G401.6 (cell line): ENCODE data around the gene MCU.
"Not testable (repeated sequence)": the region's sequence is repeated elsewhere in the genome, so short reads cannot be mapped to it uniquely, and the experiment has no call there.

Experiments
- FAIRE-seq: peaks from 2 replicates; lab custom pipeline; 2012; peaks lifted over from hg19 to GRCh38; lab: Jason Lieb, UNC

MCU gene

DNA sequence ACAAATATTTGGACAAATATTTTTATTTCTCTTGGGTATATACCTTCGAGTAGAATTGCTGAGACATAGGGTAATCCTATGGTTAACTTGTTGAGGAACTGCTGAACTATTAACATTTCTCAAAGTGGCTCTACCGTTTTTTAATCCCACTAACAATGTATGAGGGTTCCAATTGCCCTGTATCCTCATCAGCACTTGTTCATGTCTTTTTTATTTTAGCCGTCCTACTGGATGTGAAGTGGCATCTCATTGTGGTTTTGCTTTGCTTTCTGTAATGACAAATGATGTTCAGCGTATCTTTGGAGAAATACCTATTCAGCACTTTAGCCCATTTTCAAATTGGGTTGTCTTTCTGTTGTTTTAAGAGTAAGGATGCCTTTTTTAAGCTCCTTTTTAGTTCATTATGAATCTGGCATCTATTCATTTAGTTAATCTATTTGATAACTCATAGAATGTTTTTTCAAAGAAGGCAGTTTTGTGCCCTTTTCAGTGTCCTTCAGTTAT is 40.0 kb downstream of the MCU start:
- no peak for FAIRE-seq

DNA sequence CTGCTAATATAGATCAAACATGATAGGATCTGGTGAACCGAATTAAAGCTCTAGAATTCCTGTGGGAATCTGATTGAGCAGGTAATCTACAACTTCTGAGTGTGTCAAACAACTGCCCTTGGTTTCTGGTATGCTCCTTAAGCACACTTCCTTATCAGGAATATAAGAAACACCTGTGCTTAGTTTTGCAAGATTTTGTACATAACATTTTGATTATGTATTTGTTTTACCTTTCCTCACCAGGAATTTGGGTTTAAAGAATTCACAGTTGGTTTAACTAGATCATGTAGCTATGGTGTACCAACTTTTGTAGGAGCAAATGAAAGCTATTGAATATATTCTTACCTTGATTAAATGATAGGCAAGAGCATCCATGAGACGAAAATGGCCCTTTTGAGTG is 40.6 kb downstream of the MCU start:
- FAIRE-seq, result no peak

DNA sequence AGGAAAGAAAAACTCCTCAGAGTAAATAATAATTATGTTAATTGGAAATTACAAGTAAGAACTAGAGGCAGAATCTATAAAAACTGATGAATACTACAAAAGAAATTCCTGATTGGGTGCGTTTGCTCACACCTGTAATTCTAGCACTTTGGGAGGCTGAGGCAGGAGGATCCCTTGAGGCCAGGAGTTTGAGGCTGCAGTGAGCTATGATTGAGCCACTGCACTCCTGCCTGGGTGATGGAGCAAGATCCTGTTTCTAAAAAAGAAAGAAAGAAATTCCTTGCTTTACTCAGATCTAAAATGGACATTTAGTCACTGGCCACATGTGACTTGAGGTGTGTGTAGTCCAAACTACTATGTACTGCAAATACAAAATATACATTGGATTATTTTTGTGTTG is 42.0 kb downstream of the MCU start:
- no peak for FAIRE-seq

GRCh38 chr10:72735288-72735936 is 43.5 kb downstream of the MCU start:
- no peak for FAIRE-seq

GRCh38 chr10:72736176-72736827 is 44.4 kb downstream of the MCU start:
- FAIRE-seq, result peak; percentile 8

- FAIRE-seq, result no peak
Measured at GRCh38 chr10:72736828-72737220, 44.9 kb downstream of the MCU start.

GRCh38 chr10:72737357-72737756 is 45.4 kb downstream of the MCU start:
- FAIRE-seq, result not testable (repeated sequence)

DNA sequence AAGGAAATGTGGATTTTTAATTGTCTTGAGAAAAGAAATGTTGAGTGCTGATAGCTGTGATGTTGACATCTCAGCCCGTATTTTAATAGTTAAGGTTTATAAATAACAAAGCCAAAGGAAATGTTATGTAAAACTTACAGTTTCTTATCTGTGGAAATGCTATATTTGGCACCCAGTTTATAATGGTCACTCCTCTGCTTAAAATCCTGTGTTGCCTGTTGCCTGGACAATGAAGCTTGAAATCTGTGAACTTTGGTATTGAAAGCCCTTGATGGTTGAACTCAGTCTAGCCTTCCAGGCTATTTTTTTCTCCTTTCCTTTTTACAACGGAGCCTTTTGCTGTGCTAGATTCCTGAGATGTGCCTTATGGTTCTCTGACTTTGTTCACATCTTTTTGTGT is 46.5 kb downstream of the MCU start:
- peak; percentile 33 for FAIRE-seq

DNA sequence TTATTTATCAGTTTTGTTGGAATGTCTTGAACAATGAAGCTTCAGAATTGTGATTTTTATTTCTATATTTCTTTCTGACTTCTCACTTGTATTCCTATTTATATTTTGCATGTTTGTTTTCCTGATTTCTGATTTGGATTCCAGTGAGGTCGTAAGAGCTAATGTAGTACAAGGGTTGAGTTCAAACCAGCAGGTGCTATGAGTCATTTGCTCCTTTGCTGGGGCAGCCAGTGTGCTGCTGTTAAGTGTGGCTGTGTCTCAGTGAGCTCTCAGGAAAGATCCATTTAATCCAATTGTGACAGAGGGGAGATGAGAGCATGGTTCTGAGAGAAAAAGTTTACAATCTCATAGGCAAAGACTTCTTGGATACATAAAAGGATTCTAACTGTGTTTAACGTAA is 48.6 kb downstream of the MCU start:
- peak; percentile 36 for FAIRE-seq

GRCh38 chr10:72742092-72742491 is 50.1 kb downstream of the MCU start:
- FAIRE-seq, result no peak

DNA sequence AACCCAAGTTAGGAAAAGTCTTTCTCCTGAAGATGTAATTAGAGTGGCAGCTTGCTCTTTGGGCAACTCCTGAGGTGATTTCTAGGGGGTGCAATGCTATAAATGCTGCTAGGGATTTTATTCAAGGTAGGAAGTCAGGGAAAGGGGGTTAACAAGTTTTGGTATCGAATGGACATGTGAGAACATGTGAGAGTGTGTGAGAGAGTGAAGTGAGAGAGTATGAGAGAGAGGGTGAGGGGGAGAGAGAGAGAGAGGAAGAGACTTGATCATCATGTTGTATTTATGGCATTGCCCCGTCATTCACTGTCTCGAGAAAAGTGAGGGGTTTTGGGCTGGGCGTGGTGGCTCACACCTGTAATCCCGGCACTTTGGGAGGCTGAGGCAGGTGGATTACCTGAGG is 50.9 kb downstream of the MCU start:
- FAIRE-seq, result no peak

- FAIRE-seq, result no peak
Measured at GRCh38 chr10:72744566-72744965, 52.6 kb downstream of the MCU start.

DNA sequence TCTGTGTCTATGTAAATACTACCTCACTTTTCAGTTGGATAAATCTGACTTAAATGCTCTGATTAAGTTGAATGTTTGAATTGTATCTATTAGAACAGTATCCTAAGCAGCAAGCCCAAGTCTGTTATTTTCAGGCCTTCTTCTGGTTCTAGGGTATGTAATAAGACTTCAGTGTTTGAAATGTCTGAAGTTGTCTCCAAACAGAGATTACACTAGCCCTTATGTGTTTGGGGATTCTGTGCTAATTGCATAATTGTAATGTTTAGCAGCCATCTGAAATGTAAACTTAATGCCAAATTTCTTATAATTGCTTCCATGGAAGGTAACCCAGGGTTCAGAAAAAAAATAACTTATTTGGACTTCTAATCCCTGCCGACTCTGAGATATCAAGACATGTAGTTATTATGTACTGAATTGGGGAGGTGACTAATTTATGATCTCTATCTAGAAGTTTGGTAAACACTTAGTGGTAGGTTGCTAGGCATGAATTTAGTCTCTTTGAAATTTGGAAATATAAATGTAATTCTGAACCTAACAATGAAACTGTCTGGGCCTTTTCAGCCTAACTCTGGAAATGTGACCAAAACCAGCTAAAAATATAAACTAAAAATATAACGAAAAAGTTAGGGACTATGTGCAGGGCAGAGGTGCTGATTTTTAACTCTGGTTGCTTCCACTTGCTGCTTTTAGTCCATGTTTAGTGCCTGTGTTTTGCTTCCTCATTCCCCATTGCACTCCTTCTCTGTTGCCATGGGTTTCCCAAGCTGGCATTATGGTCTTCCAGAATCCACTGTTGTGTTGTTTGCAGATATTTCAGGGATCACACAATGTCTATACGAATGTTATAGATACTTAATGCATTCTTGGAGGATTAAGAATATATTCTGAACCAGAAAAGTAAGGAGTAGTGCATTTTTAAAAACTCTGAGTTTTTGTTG is 54.8 kb downstream of the MCU start:
- FAIRE-seq, result no peak

- FAIRE-seq, result no peak
Measured at GRCh38 chr10:72747521-72747920, 55.6 kb downstream of the MCU start.

DNA sequence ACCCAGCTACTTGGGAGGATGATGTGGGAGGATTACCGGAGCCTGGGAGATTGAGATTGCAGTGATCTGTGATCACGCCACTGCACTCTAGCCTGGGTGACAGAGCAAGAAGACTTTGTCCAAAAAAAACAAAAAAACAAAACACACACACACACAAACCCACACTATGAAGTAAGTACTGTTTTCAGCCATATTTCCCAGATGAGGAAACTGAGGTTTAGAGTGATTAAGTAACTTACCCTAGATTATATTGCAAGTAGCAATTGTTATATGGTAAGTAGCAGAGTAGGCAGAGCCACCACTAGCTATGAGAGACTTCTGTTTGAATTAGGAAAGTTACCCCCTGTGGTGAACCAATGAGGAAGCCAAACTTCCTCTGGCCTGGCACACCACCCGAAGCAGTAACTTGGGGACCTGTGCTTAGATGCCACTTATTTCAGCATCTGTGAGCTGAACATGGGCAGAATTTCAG is 61.9 kb downstream of the MCU start:
- FAIRE-seq, result no peak

- FAIRE-seq, result no peak
Measured at GRCh38 chr10:72754275-72755032, 62.5 kb downstream of the MCU start.

DNA sequence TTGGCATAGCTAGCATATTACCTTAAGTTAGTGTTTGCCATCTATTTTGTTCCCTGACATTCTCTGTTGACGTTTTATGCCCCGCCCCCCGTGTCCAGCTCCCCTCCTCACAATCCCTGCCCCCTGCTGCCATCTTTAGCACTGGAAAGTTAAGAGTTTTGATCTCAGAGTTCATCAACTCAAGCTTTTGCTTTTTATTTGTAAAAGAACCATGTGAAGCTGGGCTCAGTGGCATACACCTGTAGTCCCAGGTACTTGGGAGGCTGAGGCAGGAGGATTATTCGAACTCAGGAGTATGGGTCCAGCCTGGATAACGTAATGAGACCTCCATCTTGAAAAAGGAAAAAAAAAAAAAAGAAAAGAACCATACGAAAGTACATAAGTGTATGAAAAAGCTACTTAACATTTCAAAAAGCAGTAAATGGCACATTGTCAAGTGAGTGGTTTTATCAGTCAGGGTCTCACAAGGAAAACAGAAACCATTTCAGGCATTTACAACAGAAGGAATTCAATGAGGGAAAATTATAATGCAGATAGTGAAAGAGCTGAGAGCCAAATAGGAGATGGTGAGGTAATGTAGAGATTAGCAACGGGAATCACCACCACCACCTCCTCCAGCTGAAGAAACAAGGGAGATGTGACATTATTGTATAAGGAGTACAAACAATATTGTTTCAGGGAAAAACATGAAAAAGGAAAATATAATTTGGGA is 64.9 kb downstream of the MCU start:
- no peak for FAIRE-seq

DNA sequence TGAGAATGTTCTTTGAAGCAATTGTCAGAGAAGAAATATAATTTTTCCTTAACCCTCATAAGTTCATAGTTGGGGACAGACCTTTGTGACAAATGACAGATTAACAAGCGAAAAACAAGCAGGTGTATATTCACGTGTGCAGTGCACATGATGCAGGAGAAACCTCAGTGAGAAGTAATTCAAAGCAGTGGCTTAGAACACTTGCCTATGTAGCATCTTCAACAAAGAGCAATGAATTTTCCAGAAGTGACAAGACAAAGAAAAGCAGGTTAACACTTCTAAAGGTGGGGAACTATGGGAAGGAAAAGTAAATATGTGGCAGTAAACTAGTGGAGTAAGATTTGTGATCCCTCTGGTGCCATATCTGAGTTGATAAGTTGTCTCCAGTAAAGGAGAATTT is 65.8 kb downstream of the MCU start:
- FAIRE-seq, result no peak

GRCh38 chr10:72758930-72759329 is 67.0 kb downstream of the MCU start:
- FAIRE-seq, result not testable (repeated sequence)

DNA sequence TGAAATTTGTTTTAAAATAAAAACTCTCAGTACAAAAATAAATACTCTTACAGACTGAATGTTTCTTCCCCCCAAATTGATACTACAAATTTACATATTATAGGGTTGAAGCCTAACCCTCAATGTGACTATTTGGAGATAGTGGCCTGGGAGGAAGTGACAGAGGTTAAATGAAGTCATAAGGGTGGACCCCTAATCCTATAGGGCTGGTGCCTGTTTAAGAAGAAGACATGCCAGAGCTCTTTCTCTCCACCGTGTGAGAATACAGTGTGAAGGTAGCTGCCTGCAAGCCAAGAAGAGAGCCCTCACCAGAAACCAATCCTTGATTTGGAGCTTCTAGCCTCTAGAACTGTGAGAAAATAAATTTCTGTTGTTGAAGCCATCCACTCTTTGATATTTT is 67.6 kb downstream of the MCU start:
- FAIRE-seq, result no peak

DNA sequence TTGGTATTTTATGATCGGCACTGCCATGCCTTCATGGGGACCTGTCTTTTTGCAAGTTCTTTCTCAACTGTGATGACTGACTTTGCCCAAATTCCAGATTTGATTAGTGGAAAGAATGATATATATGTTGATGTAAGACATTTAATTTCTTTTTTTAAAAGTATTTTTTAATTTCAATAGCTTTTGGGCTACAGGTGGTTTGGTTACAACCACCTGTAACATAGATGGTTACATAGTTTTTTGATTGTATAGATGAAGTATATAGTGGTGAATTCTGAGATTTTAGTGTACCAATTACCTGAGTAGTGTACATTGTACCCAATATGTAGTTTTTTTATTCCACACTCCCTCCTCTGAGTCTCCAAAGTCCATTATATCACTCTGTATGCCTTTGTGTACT is 69.6 kb downstream of the MCU start:
- FAIRE-seq, result no peak
